Measurements from ENCODE around the gene WNT11. TPM values are rescaled to one million over a fixed set of nuclear protein-coding genes. Genes with fewer than 3 reads are reported as not detected.
A peak's percentile ranks its signal among the peaks of the same experiment; 100 is the strongest.

The WNT11 gene
- total and polyA plus RNA-seq, 2 of the 13 experiments (the other 11 are each of a cell fraction or from before 2014, with no cell fraction given): 0.34 to 0.66 TPM

DNA sequence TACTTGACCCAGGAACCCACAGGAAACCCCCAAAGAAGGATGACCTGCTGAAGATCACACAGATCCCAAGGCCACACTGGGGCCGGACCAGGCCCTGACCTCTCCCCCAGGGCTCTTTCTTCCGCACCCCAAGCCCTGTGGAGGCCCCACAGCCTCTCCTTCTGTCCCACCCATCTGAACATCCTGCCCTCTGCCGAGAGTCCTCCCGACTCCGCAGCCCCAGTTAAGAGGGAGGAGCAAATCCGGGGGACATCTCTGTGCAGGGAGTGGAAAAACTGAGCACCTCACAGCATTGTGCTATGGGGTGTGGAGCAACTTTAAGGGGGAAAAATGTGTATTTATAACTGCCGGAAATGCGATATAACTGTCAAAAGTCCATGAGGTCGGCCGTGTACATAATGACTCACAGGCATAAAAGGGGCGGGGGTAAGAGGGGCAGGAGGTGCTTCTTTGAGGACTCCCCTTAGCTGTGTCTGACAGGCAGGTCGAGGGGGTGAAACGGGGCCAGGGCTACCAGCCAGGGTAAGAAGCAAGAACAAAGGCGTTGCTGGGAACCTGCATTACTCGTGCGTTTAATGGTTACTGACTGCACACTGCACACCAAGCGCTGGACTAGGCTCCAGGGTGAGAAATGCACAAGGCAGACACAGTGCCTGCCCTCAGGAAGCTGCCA is 57.2 kb downstream of the WNT11 start (continued):
- TF ChIP-seq, protein P1, sequence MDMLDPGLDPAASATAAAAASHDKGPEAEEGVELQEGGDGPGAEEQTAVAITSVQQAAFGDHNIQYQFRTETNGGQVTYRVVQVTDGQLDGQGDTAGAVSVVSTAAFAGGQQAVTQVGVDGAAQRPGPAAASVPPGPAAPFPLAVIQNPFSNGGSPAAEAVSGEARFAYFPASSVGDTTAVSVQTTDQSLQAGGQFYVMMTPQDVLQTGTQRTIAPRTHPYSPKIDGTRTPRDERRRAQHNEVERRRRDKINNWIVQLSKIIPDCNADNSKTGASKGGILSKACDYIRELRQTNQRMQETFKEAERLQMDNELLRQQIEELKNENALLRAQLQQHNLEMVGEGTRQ (IDR thresholded peaks at IDR 0.05; ENCODE audit: low read depth, low read length): peak; percentile 26; the same call in 1 of the 2 replicates
- TF ChIP-seq, protein P1 (CRISPR knock-in tag; IDR thresholded peaks at IDR 0.05; ENCODE audit: borderline replicate concordance): no peak
- TF ChIP-seq CBX1 (IDR thresholded peaks at IDR 0.05; ENCODE audit: low read depth) (no peak), CC2D1A (CRISPR knock-in tag; IDR thresholded peaks at IDR 0.05) (no peak), HHEX (CRISPR knock-in tag; IDR thresholded peaks at IDR 0.05) (no peak), ZNF180 (CRISPR knock-in tag; IDR thresholded peaks at IDR 0.05; ENCODE audit: borderline replicate concordance, low read depth) (no peak), ZNF549 (CRISPR knock-in tag; IDR thresholded peaks at IDR 0.05) (no peak), SRSF4 (IDR thresholded peaks at IDR 0.05; ENCODE audit: low read depth, low read length, poor library complexity, severe bottlenecking) (no peak), POLR2A (IDR thresholded peaks at IDR 0.05; ENCODE audit: insufficient read depth in 1 of 2, low read depth in 2 of 2, low read length in 2 of 2) (no peak), ZNF138 (CRISPR knock-in tag; IDR thresholded peaks at IDR 0.05; ENCODE audit: low read depth) (no peak), RAD21 (CRISPR knock-in tag; IDR thresholded peaks at IDR 0.05) (no peak), MED13 (CRISPR knock-in tag; IDR thresholded peaks at IDR 0.05) (no peak), BORCS8-MEF2B (CRISPR knock-in tag; IDR thresholded peaks at IDR 0.05) (no peak), NCOR1 (IDR thresholded peaks at IDR 0.05; ENCODE audit: borderline replicate concordance, low read length) (peak; percentile 46; the same call in 1 of the 2 replicates), RCOR2 (CRISPR knock-in tag; IDR thresholded peaks at IDR 0.05) (no peak), TBP (CRISPR knock-in tag; IDR thresholded peaks at IDR 0.05) (no peak), ZNF354B (CRISPR knock-in tag; IDR thresholded peaks at IDR 0.05) (no peak)
- TF ChIP-seq, protein P2, sequence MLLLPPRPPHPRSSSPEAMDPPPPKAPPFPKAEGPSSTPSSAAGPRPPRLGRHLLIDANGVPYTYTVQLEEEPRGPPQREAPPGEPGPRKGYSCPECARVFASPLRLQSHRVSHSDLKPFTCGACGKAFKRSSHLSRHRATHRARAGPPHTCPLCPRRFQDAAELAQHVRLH (CRISPR knock-in tag; IDR thresholded peaks at IDR 0.05; ENCODE audit: borderline replicate concordance, low read depth): 0 out of 2 replicates have a peak, but pooled peaks have one; percentile 34
- TF ChIP-seq, protein P3, sequence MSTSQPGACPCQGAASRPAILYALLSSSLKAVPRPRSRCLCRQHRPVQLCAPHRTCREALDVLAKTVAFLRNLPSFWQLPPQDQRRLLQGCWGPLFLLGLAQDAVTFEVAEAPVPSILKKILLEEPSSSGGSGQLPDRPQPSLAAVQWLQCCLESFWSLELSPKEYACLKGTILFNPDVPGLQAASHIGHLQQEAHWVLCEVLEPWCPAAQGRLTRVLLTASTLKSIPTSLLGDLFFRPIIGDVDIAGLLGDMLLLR (CRISPR knock-in tag; IDR thresholded peaks at IDR 0.05): no peak
- TF ChIP-seq, protein P4, sequence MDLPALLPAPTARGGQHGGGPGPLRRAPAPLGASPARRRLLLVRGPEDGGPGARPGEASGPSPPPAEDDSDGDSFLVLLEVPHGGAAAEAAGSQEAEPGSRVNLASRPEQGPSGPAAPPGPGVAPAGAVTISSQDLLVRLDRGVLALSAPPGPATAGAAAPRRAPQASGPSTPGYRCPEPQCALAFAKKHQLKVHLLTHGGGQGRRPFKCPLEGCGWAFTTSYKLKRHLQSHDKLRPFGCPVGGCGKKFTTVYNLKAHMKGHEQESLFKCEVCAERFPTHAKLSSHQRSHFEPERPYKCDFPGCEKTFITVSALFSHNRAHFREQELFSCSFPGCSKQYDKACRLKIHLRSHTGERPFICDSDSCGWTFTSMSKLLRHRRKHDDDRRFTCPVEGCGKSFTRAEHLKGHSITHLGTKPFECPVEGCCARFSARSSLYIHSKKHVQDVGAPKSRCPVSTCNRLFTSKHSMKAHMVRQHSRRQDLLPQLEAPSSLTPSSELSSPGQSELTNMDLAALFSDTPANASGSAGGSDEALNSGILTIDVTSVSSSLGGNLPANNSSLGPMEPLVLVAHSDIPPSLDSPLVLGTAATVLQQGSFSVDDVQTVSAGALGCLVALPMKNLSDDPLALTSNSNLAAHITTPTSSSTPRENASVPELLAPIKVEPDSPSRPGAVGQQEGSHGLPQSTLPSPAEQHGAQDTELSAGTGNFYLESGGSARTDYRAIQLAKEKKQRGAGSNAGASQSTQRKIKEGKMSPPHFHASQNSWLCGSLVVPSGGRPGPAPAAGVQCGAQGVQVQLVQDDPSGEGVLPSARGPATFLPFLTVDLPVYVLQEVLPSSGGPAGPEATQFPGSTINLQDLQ (CRISPR knock-in tag; IDR thresholded peaks at IDR 0.05): no peak
- TF ChIP-seq, protein P5, sequence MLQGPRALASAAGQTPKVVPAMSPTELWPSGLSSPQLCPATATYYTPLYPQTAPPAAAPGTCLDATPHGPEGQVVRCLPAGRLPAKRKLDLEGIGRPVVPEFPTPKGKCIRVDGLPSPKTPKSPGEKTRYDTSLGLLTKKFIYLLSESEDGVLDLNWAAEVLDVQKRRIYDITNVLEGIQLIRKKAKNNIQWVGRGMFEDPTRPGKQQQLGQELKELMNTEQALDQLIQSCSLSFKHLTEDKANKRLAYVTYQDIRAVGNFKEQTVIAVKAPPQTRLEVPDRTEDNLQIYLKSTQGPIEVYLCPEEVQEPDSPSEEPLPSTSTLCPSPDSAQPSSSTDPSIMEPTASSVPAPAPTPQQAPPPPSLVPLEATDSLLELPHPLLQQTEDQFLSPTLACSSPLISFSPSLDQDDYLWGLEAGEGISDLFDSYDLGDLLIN (CRISPR knock-in tag; IDR thresholded peaks at IDR 0.05; ENCODE audit: borderline replicate concordance): no peak
